Measurements from ENCODE around the gene RPTOR.

DNA sequence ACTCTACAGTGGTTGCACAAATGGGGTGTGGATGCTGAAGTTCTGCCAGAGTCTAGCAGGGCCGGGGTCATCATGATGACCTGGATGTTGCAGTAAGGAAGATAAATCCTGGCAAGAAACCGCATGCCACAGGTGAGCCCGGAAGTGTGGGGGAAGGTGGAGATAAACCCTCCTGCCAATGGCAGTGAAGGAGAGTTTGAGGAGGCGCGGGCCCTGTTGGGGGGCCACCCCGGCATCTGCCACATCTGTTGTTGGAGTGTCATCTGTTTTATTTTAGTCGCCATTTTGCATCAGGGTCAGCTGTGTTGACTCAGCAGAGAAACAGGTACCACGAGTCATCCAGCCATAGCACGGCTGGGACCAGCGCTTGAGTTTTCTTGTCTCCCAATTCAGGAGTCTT lies 273.2 kb downstream of the RPTOR start:
- TF ChIP-seq, protein P1, sequence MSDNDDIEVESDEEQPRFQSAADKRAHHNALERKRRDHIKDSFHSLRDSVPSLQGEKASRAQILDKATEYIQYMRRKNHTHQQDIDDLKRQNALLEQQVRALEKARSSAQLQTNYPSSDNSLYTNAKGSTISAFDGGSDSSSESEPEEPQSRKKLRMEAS (IDR thresholded peaks at IDR 0.05; ENCODE audit: low read depth, low read length): no peak
- TF ChIP-seq, protein P2, sequence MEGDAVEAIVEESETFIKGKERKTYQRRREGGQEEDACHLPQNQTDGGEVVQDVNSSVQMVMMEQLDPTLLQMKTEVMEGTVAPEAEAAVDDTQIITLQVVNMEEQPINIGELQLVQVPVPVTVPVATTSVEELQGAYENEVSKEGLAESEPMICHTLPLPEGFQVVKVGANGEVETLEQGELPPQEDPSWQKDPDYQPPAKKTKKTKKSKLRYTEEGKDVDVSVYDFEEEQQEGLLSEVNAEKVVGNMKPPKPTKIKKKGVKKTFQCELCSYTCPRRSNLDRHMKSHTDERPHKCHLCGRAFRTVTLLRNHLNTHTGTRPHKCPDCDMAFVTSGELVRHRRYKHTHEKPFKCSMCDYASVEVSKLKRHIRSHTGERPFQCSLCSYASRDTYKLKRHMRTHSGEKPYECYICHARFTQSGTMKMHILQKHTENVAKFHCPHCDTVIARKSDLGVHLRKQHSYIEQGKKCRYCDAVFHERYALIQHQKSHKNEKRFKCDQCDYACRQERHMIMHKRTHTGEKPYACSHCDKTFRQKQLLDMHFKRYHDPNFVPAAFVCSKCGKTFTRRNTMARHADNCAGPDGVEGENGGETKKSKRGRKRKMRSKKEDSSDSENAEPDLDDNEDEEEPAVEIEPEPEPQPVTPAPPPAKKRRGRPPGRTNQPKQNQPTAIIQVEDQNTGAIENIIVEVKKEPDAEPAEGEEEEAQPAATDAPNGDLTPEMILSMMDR (IDR thresholded peaks at IDR 0.05 in 2 of 3, conservative IDR thresholded peaks at IDR 0.05 in 1 of 3; ENCODE audit: control insufficient read depth in 2 of 3, extremely low read depth in 1 of 3, insufficient read depth in 1 of 3, low read depth in 3 of 3, low read length in 3 of 3): no peak
- TF ChIP-seq POLR2A (IDR thresholded peaks at IDR 0.05; ENCODE audit: low read depth, low read length) (no peak), POLR2AphosphoS5 (IDR thresholded peaks at IDR 0.05; ENCODE audit: low read length) (no peak), RELA (IDR thresholded peaks at IDR 0.05; ENCODE audit: borderline replicate concordance, partially characterized antibody) (no peak)
- TF ChIP-seq, protein P3, sequence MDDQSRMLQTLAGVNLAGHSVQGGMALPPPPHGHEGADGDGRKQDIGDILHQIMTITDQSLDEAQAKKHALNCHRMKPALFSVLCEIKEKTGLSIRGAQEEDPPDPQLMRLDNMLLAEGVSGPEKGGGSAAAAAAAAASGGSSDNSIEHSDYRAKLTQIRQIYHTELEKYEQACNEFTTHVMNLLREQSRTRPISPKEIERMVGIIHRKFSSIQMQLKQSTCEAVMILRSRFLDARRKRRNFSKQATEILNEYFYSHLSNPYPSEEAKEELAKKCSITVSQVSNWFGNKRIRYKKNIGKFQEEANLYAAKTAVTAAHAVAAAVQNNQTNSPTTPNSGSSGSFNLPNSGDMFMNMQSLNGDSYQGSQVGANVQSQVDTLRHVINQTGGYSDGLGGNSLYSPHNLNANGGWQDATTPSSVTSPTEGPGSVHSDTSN (IDR thresholded peaks at IDR 0.05; ENCODE audit: insufficient replicate concordance, low read depth, low read length): no peak
